GM18517 (cell line): Measurements from ENCODE around the gene ZNF124.
"Not testable (repeated sequence)": the region's sequence is repeated elsewhere in the genome, so short reads cannot be mapped to it uniquely, and the experiment has no call there.

Experiments used
- ATAC-seq: cut with Tn5 transposase; IDR thresholded peaks from one replicate; pipeline ENCODE4 v1.9.1; 2021; ENCODE audit warnings: mild to moderate bottlenecking, moderate library complexity; ENCODE audit not compliant: unreplicated experiment

The ZNF124 gene

GRCh38 chr1:247171875-247172563 lies at the start of gene ZNF124:
Gene ZNF124 (minus strand): TSS chr1:247172020. CDS start chr1:247171877, 143 bp downstream.
- ATAC-seq: peak; percentile 98

- ATAC-seq: not testable (repeated sequence)
These were observed 48.5 kb upstream of the ZNF124 start for GRCh38 chr1:247220280-247220679.

GRCh38 chr1:247218121-247218651 lies 46.4 kb upstream of the ZNF124 start:
- no peak for ATAC-seq

GRCh38 chr1:247216261-247216660 lies 44.4 kb upstream of the ZNF124 start:
- no peak for ATAC-seq

GRCh38 chr1:247212627-247213617 lies 41.1 kb upstream of the ZNF124 start:
- ATAC-seq: peak; percentile 17

- peak; percentile 68 for ATAC-seq
These were observed 40.2 kb upstream of the ZNF124 start for GRCh38 chr1:247212012-247212411.

GRCh38 chr1:247211339-247211738 lies 39.5 kb upstream of the ZNF124 start:
- ATAC-seq: no peak

GRCh38 chr1:247210376-247211117 lies 38.7 kb upstream of the ZNF124 start:
- ATAC-seq: peak; percentile 84

- ATAC-seq: peak; percentile 11
These were observed 38.2 kb upstream of the ZNF124 start for GRCh38 chr1:247210062-247210375.

- ATAC-seq: no peak
These were observed 37.6 kb upstream of the ZNF124 start for GRCh38 chr1:247209396-247209795.

GRCh38 chr1:247204177-247204647 lies 32.4 kb upstream of the ZNF124 start:
- ATAC-seq: no peak

GRCh38 chr1:247198781-247199180 lies 27.0 kb upstream of the ZNF124 start:
- ATAC-seq: no peak

- ATAC-seq: no peak
These were observed 22.1 kb upstream of the ZNF124 start for GRCh38 chr1:247193958-247194357.

GRCh38 chr1:247189981-247190798 lies 18.4 kb upstream of the ZNF124 start:
- no peak for ATAC-seq

GRCh38 chr1:247185667-247186066 lies 13.8 kb upstream of the ZNF124 start:
- no peak for ATAC-seq

GRCh38 chr1:247184254-247184653 lies 12.4 kb upstream of the ZNF124 start:
- no peak for ATAC-seq

GRCh38 chr1:247182994-247183393 lies 11.2 kb upstream of the ZNF124 start:
- no peak for ATAC-seq

- no peak for ATAC-seq
These were observed 8.8 kb upstream of the ZNF124 start for GRCh38 chr1:247180581-247180980.

- no peak for ATAC-seq
These were observed 5.9 kb upstream of the ZNF124 start for GRCh38 chr1:247177755-247178154.

- ATAC-seq: no peak
These were observed 3.6 kb upstream of the ZNF124 start for GRCh38 chr1:247175458-247175857.
